HL-60 (cell line): ENCODE measurements around the gene DNAJA3.

Source experiments
- DNase-seq, 2 experiments: peaks; one replicate each; pipeline ENCODE4 v3.0.0-alpha.2; 2010 to 2020; ENCODE audit warnings: low read depth in 1 of 2, low spot score in 1 of 2
- H3K27ac ChIP-seq: fragments of 250-450 bp; sonication (Bioruptor Pico); replicated peaks from 2 replicates; pipeline ENCODE4 v1.5.1; 2020; ENCODE audit warnings: mild to moderate bottlenecking, moderate library complexity
- H3K27me3 ChIP-seq: fragments of 250-450 bp; sonication (Bioruptor Pico); 2 replicates; pipeline ENCODE4 v1.5.1; 2021; ENCODE audit warnings: mild to moderate bottlenecking, moderate library complexity; ENCODE audit not compliant: insufficient read depth, poor library complexity, severe bottlenecking
- H3K4me3 ChIP-seq: replicated peaks from 2 replicates; pipeline ENCODE4 v1.5.1; 2011; ENCODE audit warnings: mild to moderate bottlenecking, control low read depth, low read length; ENCODE audit not compliant: insufficient read depth
- CTCF ChIP-seq: IDR thresholded peaks from one replicate; pipeline ENCODE4 v1.5.1; 2011; ENCODE audit warnings: low read length, control low read depth, inconsistent platforms; ENCODE audit not compliant: insufficient read depth
- GABPA ChIP-seq: IDR thresholded peaks from 2 replicates; pipeline ENCODE4 v1.6.1; 2012; ENCODE audit warnings: low read depth
- POLR2AphosphoS5 ChIP-seq: IDR thresholded peaks from 2 replicates; pipeline ENCODE4 v1.6.1; 2012; ENCODE audit warnings: low read depth
- REST ChIP-seq: IDR thresholded peaks from 2 replicates; pipeline ENCODE4 v1.6.1; 2012; ENCODE audit warnings: low read depth; ENCODE audit not compliant: insufficient replicate concordance
- SPI1 ChIP-seq: IDR thresholded peaks from 2 replicates; pipeline ENCODE4 v1.6.1; 2012; ENCODE audit warnings: low read depth, mild to moderate bottlenecking, borderline replicate concordance

Gene DNAJA3

GRCh38 chr16:4442371-4442770 is 16.7 kb downstream of the DNAJA3 start:
- H3K27ac ChIP-seq = no peak overlapping the region
- TF ChIP-seq SPI1 (no peak), REST (no peak), POLR2AphosphoS5 (no peak), GABPA (no peak)
- H3K4me3 ChIP-seq = no peak overlapping the region
- DNase-seq = no peak
- no peaks in the 10 kb centered on the region for H3K27me3 ChIP-seq

GRCh38 chr16:4443271-4443670 is 17.6 kb downstream of the DNAJA3 start:
- no peaks in the 10 kb centered on the region for H3K27me3 ChIP-seq
- no peak overlapping the region for H3K4me3 ChIP-seq
- TF ChIP-seq GABPA (no peak), REST (no peak), CTCF (no peak), POLR2AphosphoS5 (no peak), SPI1 (no peak)
- no peak overlapping the region for H3K27ac ChIP-seq
- no peak for DNase-seq

- no peaks in the 10 kb centered on the region for H3K27me3 ChIP-seq
- TF ChIP-seq SPI1 = no peak
- TF ChIP-seq GABPA = no peak
- TF ChIP-seq CTCF = no peak
- no peak for TF ChIP-seq POLR2AphosphoS5
- no peak for DNase-seq
- H3K27ac ChIP-seq = no peak overlapping the region
- H3K4me3 ChIP-seq = no peak overlapping the region
Measured at GRCh38 chr16:4443986-4444385, 18.3 kb downstream of the DNAJA3 start.

- Histone ChIP-seq H3K27me3 (no peaks in the 10 kb centered on the region), H3K27ac (no peak overlapping the region), H3K4me3 (no peak overlapping the region)
- no peak for DNase-seq
- TF ChIP-seq CTCF = no peak
- no peak for TF ChIP-seq GABPA
- no peak for TF ChIP-seq POLR2AphosphoS5
- no peak for TF ChIP-seq SPI1
- TF ChIP-seq REST = no peak
Measured at GRCh38 chr16:4450430-4450829, 24.8 kb downstream of the DNAJA3 start.
